ENCODE results near the gene EMILIN3.

DNA sequence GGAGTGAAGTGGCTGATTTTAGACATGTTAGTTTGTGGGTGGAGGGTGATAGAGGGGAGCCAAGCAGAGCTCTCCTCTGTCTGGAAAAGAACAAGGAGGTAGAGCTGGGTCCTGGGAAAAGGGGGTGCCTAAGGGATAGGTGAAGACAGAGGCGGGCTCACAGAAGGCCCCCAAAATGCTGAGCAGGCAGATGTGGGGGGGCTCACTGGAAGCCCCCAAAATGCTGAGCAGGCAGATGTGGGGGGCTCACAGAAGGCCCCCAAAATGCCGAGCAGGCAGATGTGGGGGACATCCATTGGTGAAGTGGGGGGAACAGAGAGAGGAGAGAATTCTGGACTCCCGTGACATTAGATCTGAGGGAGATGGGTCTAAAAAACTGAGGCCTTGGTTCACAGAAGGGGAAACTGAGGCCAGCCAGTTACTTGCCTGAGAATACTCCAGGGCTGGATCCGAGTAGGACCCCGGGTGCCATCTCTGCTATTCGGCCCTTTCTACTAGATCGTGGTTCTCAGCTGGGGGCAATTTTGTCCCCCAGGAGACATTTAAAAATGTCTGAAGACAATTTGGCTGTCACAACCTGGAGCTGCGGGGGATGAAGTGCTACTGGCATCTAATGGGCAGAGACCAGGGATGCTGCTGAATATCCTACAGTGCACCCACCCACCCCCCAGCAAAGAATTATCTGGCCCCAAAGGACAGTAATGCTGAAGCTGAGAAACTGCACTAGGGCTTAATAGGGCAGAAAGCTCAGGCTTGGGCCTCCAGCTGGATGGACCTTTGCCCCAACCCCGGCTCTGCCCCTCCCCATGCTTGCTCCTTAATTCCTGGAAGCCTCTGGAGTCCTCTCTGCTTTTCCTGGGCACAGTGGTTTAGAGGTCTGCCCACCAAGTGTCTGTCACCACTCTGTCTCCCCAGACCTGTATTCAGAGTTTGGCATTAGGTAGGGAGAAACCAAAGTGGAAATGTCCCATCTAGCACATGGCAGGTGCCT lies 23.8 kb downstream of the EMILIN3 start:
- TF ChIP-seq, protein P1, sequence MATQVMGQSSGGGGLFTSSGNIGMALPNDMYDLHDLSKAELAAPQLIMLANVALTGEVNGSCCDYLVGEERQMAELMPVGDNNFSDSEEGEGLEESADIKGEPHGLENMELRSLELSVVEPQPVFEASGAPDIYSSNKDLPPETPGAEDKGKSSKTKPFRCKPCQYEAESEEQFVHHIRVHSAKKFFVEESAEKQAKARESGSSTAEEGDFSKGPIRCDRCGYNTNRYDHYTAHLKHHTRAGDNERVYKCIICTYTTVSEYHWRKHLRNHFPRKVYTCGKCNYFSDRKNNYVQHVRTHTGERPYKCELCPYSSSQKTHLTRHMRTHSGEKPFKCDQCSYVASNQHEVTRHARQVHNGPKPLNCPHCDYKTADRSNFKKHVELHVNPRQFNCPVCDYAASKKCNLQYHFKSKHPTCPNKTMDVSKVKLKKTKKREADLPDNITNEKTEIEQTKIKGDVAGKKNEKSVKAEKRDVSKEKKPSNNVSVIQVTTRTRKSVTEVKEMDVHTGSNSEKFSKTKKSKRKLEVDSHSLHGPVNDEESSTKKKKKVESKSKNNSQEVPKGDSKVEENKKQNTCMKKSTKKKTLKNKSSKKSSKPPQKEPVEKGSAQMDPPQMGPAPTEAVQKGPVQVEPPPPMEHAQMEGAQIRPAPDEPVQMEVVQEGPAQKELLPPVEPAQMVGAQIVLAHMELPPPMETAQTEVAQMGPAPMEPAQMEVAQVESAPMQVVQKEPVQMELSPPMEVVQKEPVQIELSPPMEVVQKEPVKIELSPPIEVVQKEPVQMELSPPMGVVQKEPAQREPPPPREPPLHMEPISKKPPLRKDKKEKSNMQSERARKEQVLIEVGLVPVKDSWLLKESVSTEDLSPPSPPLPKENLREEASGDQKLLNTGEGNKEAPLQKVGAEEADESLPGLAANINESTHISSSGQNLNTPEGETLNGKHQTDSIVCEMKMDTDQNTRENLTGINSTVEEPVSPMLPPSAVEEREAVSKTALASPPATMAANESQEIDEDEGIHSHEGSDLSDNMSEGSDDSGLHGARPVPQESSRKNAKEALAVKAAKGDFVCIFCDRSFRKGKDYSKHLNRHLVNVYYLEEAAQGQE (IDR thresholded peaks at IDR 0.05; ENCODE audit: low read depth, low read length): no peak
- TF ChIP-seq NRF1 (IDR thresholded peaks at IDR 0.05; ENCODE audit: low read depth, low read length): no peak
- TF ChIP-seq, protein P2, sequence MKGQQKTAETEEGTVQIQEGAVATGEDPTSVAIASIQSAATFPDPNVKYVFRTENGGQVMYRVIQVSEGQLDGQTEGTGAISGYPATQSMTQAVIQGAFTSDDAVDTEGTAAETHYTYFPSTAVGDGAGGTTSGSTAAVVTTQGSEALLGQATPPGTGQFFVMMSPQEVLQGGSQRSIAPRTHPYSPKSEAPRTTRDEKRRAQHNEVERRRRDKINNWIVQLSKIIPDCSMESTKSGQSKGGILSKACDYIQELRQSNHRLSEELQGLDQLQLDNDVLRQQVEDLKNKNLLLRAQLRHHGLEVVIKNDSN (IDR thresholded peaks at IDR 0.05; ENCODE audit: borderline replicate concordance, low read depth): no peak
- TF ChIP-seq, protein P3, sequence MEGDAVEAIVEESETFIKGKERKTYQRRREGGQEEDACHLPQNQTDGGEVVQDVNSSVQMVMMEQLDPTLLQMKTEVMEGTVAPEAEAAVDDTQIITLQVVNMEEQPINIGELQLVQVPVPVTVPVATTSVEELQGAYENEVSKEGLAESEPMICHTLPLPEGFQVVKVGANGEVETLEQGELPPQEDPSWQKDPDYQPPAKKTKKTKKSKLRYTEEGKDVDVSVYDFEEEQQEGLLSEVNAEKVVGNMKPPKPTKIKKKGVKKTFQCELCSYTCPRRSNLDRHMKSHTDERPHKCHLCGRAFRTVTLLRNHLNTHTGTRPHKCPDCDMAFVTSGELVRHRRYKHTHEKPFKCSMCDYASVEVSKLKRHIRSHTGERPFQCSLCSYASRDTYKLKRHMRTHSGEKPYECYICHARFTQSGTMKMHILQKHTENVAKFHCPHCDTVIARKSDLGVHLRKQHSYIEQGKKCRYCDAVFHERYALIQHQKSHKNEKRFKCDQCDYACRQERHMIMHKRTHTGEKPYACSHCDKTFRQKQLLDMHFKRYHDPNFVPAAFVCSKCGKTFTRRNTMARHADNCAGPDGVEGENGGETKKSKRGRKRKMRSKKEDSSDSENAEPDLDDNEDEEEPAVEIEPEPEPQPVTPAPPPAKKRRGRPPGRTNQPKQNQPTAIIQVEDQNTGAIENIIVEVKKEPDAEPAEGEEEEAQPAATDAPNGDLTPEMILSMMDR (IDR thresholded peaks at IDR 0.05): no peak
- TF ChIP-seq EZH2phosphoT487 (IDR thresholded peaks at IDR 0.05; ENCODE audit: borderline replicate concordance, low read depth): no peak
- no peak for TF ChIP-seq TEAD4 (IDR thresholded peaks at IDR 0.05; ENCODE audit: borderline replicate concordance, insufficient read depth)
